ENCODE data around the gene SLC12A1. TPM values are rescaled to one million over a fixed set of nuclear protein-coding genes. Genes with fewer than 3 reads are reported as not detected.

SLC12A1 gene
- total and polyA plus RNA-seq, 2 experiments from 2014 or later, result 0.57 to 0.59 TPM

- H2AFZ ChIP-seq, result peak overlapping the region; percentile 23; the same call in 1 of the 2 replicates
- TF ChIP-seq CTCF (conservative IDR thresholded peaks at IDR 0.05; ENCODE audit: low read depth in 2 of 2) (peak; percentile 20 to 46; a peak in 2 of 4 replicates), ZNF462 (CRISPR knock-in tag; IDR thresholded peaks at IDR 0.05) (no peak), ZNF114 (CRISPR knock-in tag; IDR thresholded peaks at IDR 0.05) (no peak)
Observed at GRCh38 chr15:48281674-48282073, 75.6 kb downstream of the SLC12A1 start.

GRCh38 chr15:48282216-48282615 is 76.1 kb downstream of the SLC12A1 start:
- Mint-ChIP-seq H3K4me3 (no peak overlapping the region), H3K9me3 (no peaks in the 10 kb centered on the region), H3K27me3 (ENCODE audit: insufficient read depth, low read depth, poor library complexity) (peaks cover 1% of the 10 kb centered on the region), H3K27ac (no peak overlapping the region), H3K4me1 (peaks cover 45% of the 10 kb centered on the region), H3K36me3 (ENCODE audit: low read depth) (no peaks in the 10 kb centered on the region)
- Histone ChIP-seq H3K4me1 (ENCODE audit: insufficient read depth) (peaks cover 25% of the 10 kb centered on the region), H3K27ac (ENCODE audit: low read depth) (no peak overlapping the region), H3K9me2 (ENCODE audit: insufficient read depth) (peaks cover 3% of the 10 kb centered on the region; the same call in 1 of the 2 replicates), H3K4me3 (no peak overlapping the region), H4K20me1 (replicated peaks; ENCODE audit: insufficient read depth) (no peaks in the 10 kb centered on the region), H3K36me3 (ENCODE audit: insufficient read depth) (no peaks in the 10 kb centered on the region), H3K27me3 (ENCODE audit: insufficient read depth) (no peaks in the 10 kb centered on the region), H3K4me2 (no peak overlapping the region; the same call in 1 of the 2 replicates), H3F3A (replicated peaks; ENCODE audit: low read depth) (no peaks in the 10 kb centered on the region), H3K79me2 (replicated peaks; ENCODE audit: insufficient read depth) (no peaks in the 10 kb centered on the region), H2AFZ (peak overlapping the region; percentile 23; the same call in 1 of the 2 replicates)
- no peak for DNase-seq (ENCODE audit: low spot score)
- ATAC-seq, result no peak
- no peak for TF ChIP-seq STAT1 (IDR thresholded peaks at IDR 0.05; ENCODE audit: unreplicated experiment)
- no peak for TF ChIP-seq REST (IDR thresholded peaks at IDR 0.05; ENCODE audit: unreplicated experiment)
- TF ChIP-seq ETS1 (IDR thresholded peaks at IDR 0.05), result no peak
- TF ChIP-seq ZNF114 (CRISPR knock-in tag; IDR thresholded peaks at IDR 0.05), result no peak
- TF ChIP-seq ZNF331 (CRISPR knock-in tag; IDR thresholded peaks at IDR 0.05; ENCODE audit: low read depth), result no peak
- TF ChIP-seq CREB1 (CRISPR knock-in tag; IDR thresholded peaks at IDR 0.05; ENCODE audit: low read depth), result no peak

More at GRCh38 chr15:48281674-48282073, 75.6 kb downstream of the SLC12A1 start:
- Mint-ChIP-seq H3K36me3 (ENCODE audit: low read depth) (no peaks in the 10 kb centered on the region), H3K9me3 (no peaks in the 10 kb centered on the region), H3K4me1 (peaks cover 45% of the 10 kb centered on the region), H3K4me3 (no peak overlapping the region), H3K27me3 (ENCODE audit: insufficient read depth, low read depth, poor library complexity) (peaks cover 1% of the 10 kb centered on the region), H3K27ac (no peak overlapping the region)
- peaks cover 25% of the 10 kb centered on the region for H3K4me1 ChIP-seq (ENCODE audit: insufficient read depth)
- H3K27me3 ChIP-seq (ENCODE audit: insufficient read depth), result no peaks in the 10 kb centered on the region
- no peaks in the 10 kb centered on the region for H3F3A ChIP-seq (replicated peaks; ENCODE audit: low read depth)
- peaks cover 6% of the 10 kb centered on the region; the same call in 1 of the 2 replicates for H3K9me2 ChIP-seq (ENCODE audit: insufficient read depth)
- no peak overlapping the region for H3K27ac ChIP-seq (ENCODE audit: low read depth)
- no peaks in the 10 kb centered on the region for H3K79me2 ChIP-seq (replicated peaks; ENCODE audit: insufficient read depth)
- no peak overlapping the region for H3K4me3 ChIP-seq
- H3K4me2 ChIP-seq, result no peak overlapping the region; the same call in 1 of the 2 replicates
- H4K20me1 ChIP-seq (replicated peaks; ENCODE audit: insufficient read depth), result no peaks in the 10 kb centered on the region
- ATAC-seq, result no peak
- no peaks in the 10 kb centered on the region for H3K36me3 ChIP-seq (ENCODE audit: insufficient read depth)
- DNase-seq (ENCODE audit: low spot score), result peak; percentile 37

Data from GM23338 (cell line).